ENCODE measurements around the gene MED16.

- no peak for TF ChIP-seq POLR2AphosphoS5 (IDR thresholded peaks at IDR 0.05)
- no peak for TF ChIP-seq CTCF (IDR thresholded peaks at IDR 0.05)
Measured at GRCh38 chr19:903266-903797, 10.3 kb upstream of the MED16 start.
